K562 (cell line): ENCODE data around the gene UFSP1. TPM values are rescaled to one million over a fixed set of nuclear protein-coding genes. Genes with fewer than 3 reads are reported as not detected.

Experiments
- SIX5 ChIP-seq, 2 experiments: IDR thresholded peaks; 2 replicates each; pipeline ENCODE4 v1.6.1; 2011; ENCODE audit warnings: low read length in 2 of 2, borderline replicate concordance in 1 of 2, low read depth in 1 of 2, mild to moderate bottlenecking in 1 of 2, moderate library complexity in 1 of 2; ENCODE audit not compliant: insufficient read depth in 1 of 2
- SREBF1 ChIP-seq: fragments of 150-350 bp; IDR thresholded peaks from 2 replicates; pipeline ENCODE4 v1.6.1; 2014; ENCODE audit warnings: antibody characterized with exemption, low read depth, low read length, borderline replicate concordance
- ZNF324 ChIP-seq: fragments of 250-450 bp; sonication (Bioruptor Pico); IDR thresholded peaks from 2 replicates; pipeline ENCODE4 v1.4.0; 2020; ENCODE audit warnings: mild to moderate bottlenecking
- polyA plus RNA-seq, 8 experiments: library from polyadenylated mRNA; depleted of rRNA in 4 of 8; stranded (reverse) in 5 of 8; unstranded in 3 of 8; fragments of >200 nt; fragmentation: Nextera tagmentation in 2 of 8; fragmentation: Illumina TruSeq in 1 of 8; extraction: Ambion mirVana in 2 of 8; extraction: Trizol in 1 of 8; gene quantifications; 2 replicates each; pipeline versions ENCODE4 v1.2.1 to v1.2.3, GENCODE V29; 2011 to 2014; ENCODE audit warnings: inconsistent platforms in 1 of 8, missing spikeins in 1 of 8
- total RNA-seq, 7 experiments: library from RNA; depleted of rRNA in 6 of 7; stranded (reverse); fragments of >200 nt in 6 of 7; fragmentation: Illumina TruSeq in 2 of 7; extraction: Trizol in 2 of 7; gene quantifications; 2 replicates each; pipeline versions ENCODE4 v1.2.1 to v1.2.3, GENCODE V29; 2011 to 2021; ENCODE audit warnings: low replicate concordance in 1 of 7
- TF ChIP-seq, protein P1 (sequence below), 2 experiments: fragments of 450-650 bp in 1 of 2; sonication (generic) in 1 of 2; formaldehyde crosslinking in 1 of 2; IDR thresholded peaks; 2 replicates each; pipeline versions ENCODE4 v1.7.1 to v1.9.0; 2016 to 2022; ENCODE audit warnings: inconsistent platforms in 1 of 2, mild to moderate bottlenecking in 1 of 2, missing genetic modification reagents in 1 of 2
- TF ChIP-seq, protein P2 (sequence below): fragments of 250-450 bp; sonication (Bioruptor Pico); IDR thresholded peaks from 2 replicates; pipeline ENCODE4 v1.4.0; 2020

The UFSP1 gene
- total and polyA plus RNA-seq, 9 of the 15 experiments (the other 6 are each of a cell fraction or from before 2014, with no cell fraction given), result 0.50 to 18.8 (median 2.1) TPM

DNA sequence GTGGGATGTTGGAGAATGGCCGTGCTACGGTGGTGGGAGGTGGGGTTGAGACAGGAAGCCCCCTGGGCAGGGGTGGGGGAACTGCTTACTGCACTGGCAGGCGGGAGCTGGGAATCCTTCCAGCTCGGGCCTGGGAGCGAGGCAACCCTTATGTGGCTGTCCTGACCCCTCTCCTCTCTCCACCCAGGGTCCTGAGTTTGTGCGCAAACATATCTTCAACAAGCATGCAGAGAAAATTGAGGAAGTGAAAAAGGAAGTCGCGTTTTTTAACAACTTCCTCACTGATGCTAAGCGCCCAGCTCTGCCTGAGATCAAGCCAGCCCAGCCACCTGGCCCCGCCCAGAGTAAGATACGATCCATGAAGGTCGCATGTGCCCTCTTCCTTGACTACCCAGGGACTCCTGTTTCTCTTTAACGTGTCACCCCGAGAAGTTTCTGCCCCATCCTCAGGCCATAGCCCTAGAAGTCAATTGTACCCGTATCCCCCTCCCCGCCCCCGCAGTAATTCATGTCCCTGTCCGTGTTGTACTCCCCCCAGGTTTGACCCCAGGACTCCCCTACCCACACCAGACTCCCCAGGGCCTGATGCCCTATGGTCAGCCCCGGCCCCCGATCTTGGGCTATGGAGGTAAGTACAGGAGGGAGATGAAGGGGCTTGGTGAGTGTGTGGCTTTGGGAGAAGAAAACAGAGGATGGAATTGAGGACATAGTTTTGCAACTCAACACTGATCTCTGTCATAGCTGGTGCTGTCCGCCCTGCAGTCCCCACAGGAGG is 1.8 kb downstream of the UFSP1 start (continued):
- TF ChIP-seq, protein P1, sequence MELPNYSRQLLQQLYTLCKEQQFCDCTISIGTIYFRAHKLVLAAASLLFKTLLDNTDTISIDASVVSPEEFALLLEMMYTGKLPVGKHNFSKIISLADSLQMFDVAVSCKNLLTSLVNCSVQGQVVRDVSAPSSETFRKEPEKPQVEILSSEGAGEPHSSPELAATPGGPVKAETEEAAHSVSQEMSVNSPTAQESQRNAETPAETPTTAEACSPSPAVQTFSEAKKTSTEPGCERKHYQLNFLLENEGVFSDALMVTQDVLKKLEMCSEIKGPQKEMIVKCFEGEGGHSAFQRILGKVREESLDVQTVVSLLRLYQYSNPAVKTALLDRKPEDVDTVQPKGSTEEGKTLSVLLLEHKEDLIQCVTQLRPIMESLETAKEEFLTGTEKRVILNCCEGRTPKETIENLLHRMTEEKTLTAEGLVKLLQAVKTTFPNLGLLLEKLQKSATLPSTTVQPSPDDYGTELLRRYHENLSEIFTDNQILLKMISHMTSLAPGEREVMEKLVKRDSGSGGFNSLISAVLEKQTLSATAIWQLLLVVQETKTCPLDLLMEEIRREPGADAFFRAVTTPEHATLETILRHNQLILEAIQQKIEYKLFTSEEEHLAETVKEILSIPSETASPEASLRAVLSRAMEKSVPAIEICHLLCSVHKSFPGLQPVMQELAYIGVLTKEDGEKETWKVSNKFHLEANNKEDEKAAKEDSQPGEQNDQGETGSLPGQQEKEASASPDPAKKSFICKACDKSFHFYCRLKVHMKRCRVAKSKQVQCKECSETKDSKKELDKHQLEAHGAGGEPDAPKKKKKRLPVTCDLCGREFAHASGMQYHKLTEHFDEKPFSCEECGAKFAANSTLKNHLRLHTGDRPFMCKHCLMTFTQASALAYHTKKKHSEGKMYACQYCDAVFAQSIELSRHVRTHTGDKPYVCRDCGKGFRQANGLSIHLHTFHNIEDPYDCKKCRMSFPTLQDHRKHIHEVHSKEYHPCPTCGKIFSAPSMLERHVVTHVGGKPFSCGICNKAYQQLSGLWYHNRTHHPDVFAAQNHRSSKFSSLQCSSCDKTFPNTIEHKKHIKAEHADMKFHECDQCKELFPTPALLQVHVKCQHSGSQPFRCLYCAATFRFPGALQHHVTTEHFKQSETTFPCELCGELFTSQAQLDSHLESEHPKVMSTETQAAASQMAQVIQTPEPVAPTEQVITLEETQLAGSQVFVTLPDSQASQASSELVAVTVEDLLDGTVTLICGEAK (IDR thresholded peaks at IDR 0.05), result peak; percentile 74
- TF ChIP-seq, protein P1 (CRISPR knock-in tag; IDR thresholded peaks at IDR 0.05), result no peak
- TF ChIP-seq, protein P2, sequence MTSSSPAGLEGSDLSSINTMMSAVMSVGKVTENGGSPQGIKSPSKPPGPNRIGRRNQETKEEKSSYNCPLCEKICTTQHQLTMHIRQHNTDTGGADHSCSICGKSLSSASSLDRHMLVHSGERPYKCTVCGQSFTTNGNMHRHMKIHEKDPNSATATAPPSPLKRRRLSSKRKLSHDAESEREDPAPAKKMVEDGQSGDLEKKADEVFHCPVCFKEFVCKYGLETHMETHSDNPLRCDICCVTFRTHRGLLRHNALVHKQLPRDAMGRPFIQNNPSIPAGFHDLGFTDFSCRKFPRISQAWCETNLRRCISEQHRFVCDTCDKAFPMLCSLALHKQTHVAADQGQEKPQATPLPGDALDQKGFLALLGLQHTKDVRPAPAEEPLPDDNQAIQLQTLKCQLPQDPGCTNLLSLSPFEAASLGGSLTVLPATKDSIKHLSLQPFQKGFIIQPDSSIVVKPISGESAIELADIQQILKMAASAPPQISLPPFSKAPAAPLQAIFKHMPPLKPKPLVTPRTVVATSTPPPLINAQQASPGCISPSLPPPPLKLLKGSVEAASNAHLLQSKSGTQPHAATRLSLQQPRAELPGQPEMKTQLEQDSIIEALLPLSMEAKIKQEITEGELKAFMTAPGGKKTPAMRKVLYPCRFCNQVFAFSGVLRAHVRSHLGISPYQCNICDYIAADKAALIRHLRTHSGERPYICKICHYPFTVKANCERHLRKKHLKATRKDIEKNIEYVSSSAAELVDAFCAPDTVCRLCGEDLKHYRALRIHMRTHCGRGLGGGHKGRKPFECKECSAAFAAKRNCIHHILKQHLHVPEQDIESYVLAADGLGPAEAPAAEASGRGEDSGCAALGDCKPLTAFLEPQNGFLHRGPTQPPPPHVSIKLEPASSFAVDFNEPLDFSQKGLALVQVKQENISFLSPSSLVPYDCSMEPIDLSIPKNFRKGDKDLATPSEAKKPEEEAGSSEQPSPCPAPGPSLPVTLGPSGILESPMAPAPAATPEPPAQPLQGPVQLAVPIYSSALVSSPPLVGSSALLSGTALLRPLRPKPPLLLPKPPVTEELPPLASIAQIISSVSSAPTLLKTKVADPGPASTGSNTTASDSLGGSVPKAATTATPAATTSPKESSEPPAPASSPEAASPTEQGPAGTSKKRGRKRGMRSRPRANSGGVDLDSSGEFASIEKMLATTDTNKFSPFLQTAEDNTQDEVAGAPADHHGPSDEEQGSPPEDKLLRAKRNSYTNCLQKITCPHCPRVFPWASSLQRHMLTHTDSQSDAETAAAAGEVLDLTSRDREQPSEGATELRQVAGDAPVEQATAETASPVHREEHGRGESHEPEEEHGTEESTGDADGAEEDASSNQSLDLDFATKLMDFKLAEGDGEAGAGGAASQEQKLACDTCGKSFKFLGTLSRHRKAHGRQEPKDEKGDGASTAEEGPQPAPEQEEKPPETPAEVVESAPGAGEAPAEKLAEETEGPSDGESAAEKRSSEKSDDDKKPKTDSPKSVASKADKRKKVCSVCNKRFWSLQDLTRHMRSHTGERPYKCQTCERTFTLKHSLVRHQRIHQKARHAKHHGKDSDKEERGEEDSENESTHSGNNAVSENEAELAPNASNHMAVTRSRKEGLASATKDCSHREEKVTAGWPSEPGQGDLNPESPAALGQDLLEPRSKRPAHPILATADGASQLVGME, result no peak
- TF ChIP-seq SIX5 (IDR thresholded peaks at IDR 0.05; ENCODE audit: borderline replicate concordance in 1 of 2, insufficient read depth in 1 of 2, low read depth in 1 of 2, low read length in 2 of 2), result no peak
- TF ChIP-seq ZNF324 (CRISPR knock-in tag), result no peak
- TF ChIP-seq SREBF1, result no peak
